ENCODE measurements around the gene RHCE. TPM values are rescaled to one million over a fixed set of nuclear protein-coding genes. Genes with fewer than 3 reads are reported as not detected.
"Not testable (repeated sequence)": the region's sequence is repeated elsewhere in the genome, so short reads cannot be mapped to it uniquely, and the experiment has no call there.

RHCE gene
- total and polyA plus RNA-seq, 2 experiments from 2014 or later = 0.15 to 0.17 TPM

GRCh38 chr1:25320314-25320938 is 100.2 kb downstream of the RHCE start:
- not testable (repeated sequence) for H3K4me2 ChIP-seq; H3K27me3 Mint-ChIP-seq (ENCODE audit: insufficient read depth, low read depth, poor library complexity); H3K4me1 ChIP-seq (ENCODE audit: insufficient read depth); H3K9me2 ChIP-seq (ENCODE audit: insufficient read depth); H3F3A ChIP-seq (replicated peaks; ENCODE audit: low read depth); H3K27ac Mint-ChIP-seq; H3K79me2 ChIP-seq (replicated peaks; ENCODE audit: insufficient read depth); H3K4me3 ChIP-seq; H3K9me3 Mint-ChIP-seq; ATAC-seq; H3K36me3 Mint-ChIP-seq (ENCODE audit: low read depth); H3K36me3 ChIP-seq (ENCODE audit: insufficient read depth); H4K20me1 ChIP-seq (replicated peaks; ENCODE audit: insufficient read depth); H3K4me3 Mint-ChIP-seq; H3K27me3 ChIP-seq (ENCODE audit: insufficient read depth); DNase-seq (ENCODE audit: low spot score); H3K27ac ChIP-seq (ENCODE audit: low read depth); H2AFZ ChIP-seq
- H3K4me1 Mint-ChIP-seq = peaks cover 10% of the 10 kb centered on the region; the same call in 2 of the 3 replicates

DNA sequence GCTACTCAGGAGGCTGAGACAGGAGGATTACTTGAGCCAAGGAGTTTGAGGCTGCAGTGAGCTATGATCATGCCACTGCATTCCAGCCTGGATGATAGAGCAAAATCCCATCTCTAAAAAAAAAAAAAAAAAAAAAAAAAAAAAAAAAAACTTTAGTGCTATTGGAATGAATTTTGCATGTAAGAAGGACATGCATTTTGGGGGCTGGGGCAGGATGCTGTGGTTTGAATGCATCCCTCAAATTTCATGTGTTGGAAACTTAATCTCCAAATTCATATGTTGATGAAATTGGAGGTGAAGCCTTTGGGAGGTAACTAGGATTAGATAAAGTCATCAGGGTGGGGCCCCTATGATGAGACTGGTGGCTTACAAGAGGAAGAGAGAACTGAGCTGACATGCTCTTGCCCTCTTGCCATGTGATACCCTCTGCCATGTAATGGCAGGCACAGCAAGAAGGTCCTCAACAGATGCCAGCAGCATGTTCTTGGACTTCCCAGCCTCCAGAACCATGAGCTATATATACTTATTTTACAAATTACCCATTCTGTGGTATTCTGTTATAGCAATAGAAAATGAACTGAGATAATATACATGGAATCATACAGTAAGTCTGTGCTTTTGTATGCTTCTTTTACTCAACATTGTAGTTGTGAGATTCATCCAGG is 107.7 kb downstream of the RHCE start:
- not testable (repeated sequence) for H3K4me3 ChIP-seq; H3K27ac ChIP-seq (ENCODE audit: low read depth); H3K4me2 ChIP-seq; H3K27me3 Mint-ChIP-seq (ENCODE audit: insufficient read depth, low read depth, poor library complexity); H3K4me1 ChIP-seq (ENCODE audit: insufficient read depth); ATAC-seq; H2AFZ ChIP-seq; H3K4me3 Mint-ChIP-seq; H3K4me1 Mint-ChIP-seq; H4K20me1 ChIP-seq (replicated peaks; ENCODE audit: insufficient read depth); H3F3A ChIP-seq (replicated peaks; ENCODE audit: low read depth); H3K79me2 ChIP-seq (replicated peaks; ENCODE audit: insufficient read depth); H3K27me3 ChIP-seq (ENCODE audit: insufficient read depth); DNase-seq (ENCODE audit: low spot score); H3K27ac Mint-ChIP-seq; H3K9me2 ChIP-seq (ENCODE audit: insufficient read depth); H3K9me3 Mint-ChIP-seq; H3K36me3 ChIP-seq (ENCODE audit: insufficient read depth)
- H3K36me3 Mint-ChIP-seq (ENCODE audit: low read depth) = peaks cover 13% of the 10 kb centered on the region; the same call in 2 of the 3 replicates

Other genes starting within 250 kb of the RHCE start
- gene SYF2, start 188.3 kb downstream of the RHCE start, total RNA-seq (2014; rRNA removed; shearing (Covaris generic)) = 22.9 and 24.6 TPM in 2 replicates
- gene SYF2, start 188.3 kb downstream of the RHCE start, polyA plus RNA-seq (2016; fragmentation: Nextera tagmentation; extraction: Ambion mirVana) = 74.5 and 82.6 TPM in 2 replicates
- gene RSRP1, start 173.4 kb downstream of the RHCE start, total RNA-seq (2014; rRNA removed; shearing (Covaris generic)) = 91.4 and 107 TPM in 2 replicates
- 77.0 and 93.7 TPM in 2 replicates for gene RSRP1, start 173.4 kb downstream of the RHCE start, polyA plus RNA-seq (2016; fragmentation: Nextera tagmentation; extraction: Ambion mirVana)
- 0.21 TPM in 1 of 2 replicates, not detected in the other for gene RHD, start 148.3 kb downstream of the RHCE start, total RNA-seq (2014; rRNA removed; shearing (Covaris generic))
- 0.26 and 0.31 TPM in 2 replicates for gene RHD, start 148.3 kb downstream of the RHCE start, polyA plus RNA-seq (2016; fragmentation: Nextera tagmentation; extraction: Ambion mirVana)
- 71.4 and 74.9 TPM in 2 replicates for gene TMEM50A, start 82.5 kb downstream of the RHCE start, total RNA-seq (2014; rRNA removed; shearing (Covaris generic))
- 181 and 189 TPM in 2 replicates for gene TMEM50A, start 82.5 kb downstream of the RHCE start, polyA plus RNA-seq (2016; fragmentation: Nextera tagmentation; extraction: Ambion mirVana)
- gene MACO1, start 10.1 kb upstream of the RHCE start, total RNA-seq (2014; rRNA removed; shearing (Covaris generic)) = 8.9 and 9.8 TPM in 2 replicates
- gene MACO1, start 10.1 kb upstream of the RHCE start, polyA plus RNA-seq (2016; fragmentation: Nextera tagmentation; extraction: Ambion mirVana) = 10.3 and 10.6 TPM in 2 replicates
- 17.1 and 22.7 TPM in 2 replicates for gene LDLRAP1, start 122.8 kb upstream of the RHCE start, total RNA-seq (2014; rRNA removed; shearing (Covaris generic))
- 6.5 and 9.6 TPM in 2 replicates for gene LDLRAP1, start 122.8 kb upstream of the RHCE start, polyA plus RNA-seq (2016; fragmentation: Nextera tagmentation; extraction: Ambion mirVana)
- gene MAN1C1, start 196.0 kb upstream of the RHCE start, total RNA-seq (2014; rRNA removed; shearing (Covaris generic)) = 11.6 and 13.6 TPM in 2 replicates
- 5.4 and 5.9 TPM in 2 replicates for gene MAN1C1, start 196.0 kb upstream of the RHCE start, polyA plus RNA-seq (2016; fragmentation: Nextera tagmentation; extraction: Ambion mirVana)